Ishikawa (cell line): Measurements from ENCODE around the gene ZFAND3.

Experiments
- CEBPB ChIP-seq: IDR thresholded peaks from 2 replicates; pipeline ENCODE4 v1.6.1; 2012
- CREB1 ChIP-seq: IDR thresholded peaks from 2 replicates; pipeline ENCODE4 v1.6.1; 2012; ENCODE audit warnings: low read depth
- EGR1 ChIP-seq: IDR thresholded peaks from 2 replicates; pipeline ENCODE4 v1.6.1; 2012
- EP300 ChIP-seq: IDR thresholded peaks from 2 replicates; pipeline ENCODE4 v1.6.1; 2012; ENCODE audit warnings: borderline replicate concordance
- FOXM1 ChIP-seq: IDR thresholded peaks from 2 replicates; pipeline ENCODE4 v1.6.1; 2012; ENCODE audit warnings: low read depth, borderline replicate concordance
- MAX ChIP-seq: IDR thresholded peaks from 2 replicates; pipeline ENCODE4 v1.6.1; 2012
- NFIC ChIP-seq: IDR thresholded peaks from 2 replicates; pipeline ENCODE4 v1.6.1; 2012
- RAD21 ChIP-seq: IDR thresholded peaks from 2 replicates; pipeline ENCODE4 v1.6.1; 2012; ENCODE audit warnings: low read depth
- REST ChIP-seq: IDR thresholded peaks from 2 replicates; pipeline ENCODE4 v1.6.1; 2012; ENCODE audit warnings: low read depth, mild to moderate bottlenecking
- TAF1 ChIP-seq: IDR thresholded peaks from 2 replicates; pipeline ENCODE4 v1.6.1; 2012; ENCODE audit warnings: low read depth, mild to moderate bottlenecking
- TCF12 ChIP-seq: IDR thresholded peaks from 2 replicates; pipeline ENCODE4 v1.6.1; 2012; ENCODE audit warnings: low read depth
- TEAD4 ChIP-seq: IDR thresholded peaks from 2 replicates; pipeline ENCODE4 v1.6.1; 2012
- USF1 ChIP-seq: IDR thresholded peaks from 2 replicates; pipeline ENCODE4 v1.6.1; 2012
- YY1 ChIP-seq: IDR thresholded peaks from 2 replicates; pipeline ENCODE4 v1.6.1; 2012; ENCODE audit warnings: low read depth
- ZBTB7A ChIP-seq: IDR thresholded peaks from 2 replicates; pipeline ENCODE4 v1.6.1; 2012; ENCODE audit warnings: low read depth

Gene ZFAND3

GRCh38 chr6:37800703-37801604 lies 18.6 kb upstream of the ZFAND3 start:
- TF ChIP-seq TCF12: no peak
- TF ChIP-seq YY1: no peak
- TF ChIP-seq EP300: no peak
- TF ChIP-seq NFIC: no peak
- TF ChIP-seq RAD21: no peak
- TF ChIP-seq TAF1: no peak
- no peak for TF ChIP-seq USF1
- no peak for TF ChIP-seq MAX
- TF ChIP-seq EGR1: no peak
- TF ChIP-seq CEBPB: no peak
- no peak for TF ChIP-seq ZBTB7A
- no peak for TF ChIP-seq CREB1

- TF ChIP-seq EP300 (no peak), FOXM1 (no peak), EGR1 (no peak), ZBTB7A (no peak), YY1 (no peak), TEAD4 (no peak), CREB1 (no peak), RAD21 (no peak), CEBPB (no peak), TAF1 (no peak), NFIC (no peak), USF1 (no peak), REST (no peak), TCF12 (no peak), MAX (no peak)
Observed at GRCh38 chr6:37801605-37801940, 18.0 kb upstream of the ZFAND3 start.

GRCh38 chr6:37802810-37803209 lies 16.7 kb upstream of the ZFAND3 start:
- TF ChIP-seq CREB1 (no peak), RAD21 (no peak), CEBPB (no peak), FOXM1 (no peak), NFIC (no peak), EGR1 (no peak), TAF1 (no peak), ZBTB7A (no peak), USF1 (no peak), EP300 (no peak), TEAD4 (no peak), REST (no peak), TCF12 (no peak), YY1 (no peak), MAX (no peak)

GRCh38 chr6:37804586-37804985 lies 14.9 kb upstream of the ZFAND3 start:
- no peak for TF ChIP-seq USF1
- TF ChIP-seq TCF12: no peak
- TF ChIP-seq TEAD4: no peak
- TF ChIP-seq EGR1: no peak
- no peak for TF ChIP-seq EP300
- TF ChIP-seq ZBTB7A: no peak
- TF ChIP-seq CREB1: no peak
- no peak for TF ChIP-seq MAX
- TF ChIP-seq FOXM1: no peak
- TF ChIP-seq YY1: no peak
- no peak for TF ChIP-seq CEBPB
- TF ChIP-seq RAD21: no peak
- TF ChIP-seq TAF1: no peak
- TF ChIP-seq NFIC: no peak
- no peak for TF ChIP-seq REST
